GM18858 (cell line): Measurements from ENCODE around the gene KLF13.
"Not testable (repeated sequence)": the region's sequence is repeated elsewhere in the genome, so short reads cannot be mapped to it uniquely, and the experiment has no call there.

Experiments used
- ATAC-seq: cut with Tn5 transposase; IDR thresholded peaks from one replicate; pipeline ENCODE4 v1.9.1; 2021; ENCODE audit not compliant: unreplicated experiment

Gene KLF13

GRCh38 chr15:31344266-31344665 is 17.6 kb downstream of the KLF13 start:
- no peak for ATAC-seq

GRCh38 chr15:31344823-31345605 is 18.4 kb downstream of the KLF13 start:
- ATAC-seq: no peak

GRCh38 chr15:31345606-31346366 is 19.2 kb downstream of the KLF13 start:
- ATAC-seq: no peak

- ATAC-seq: no peak
These were observed 19.9 kb downstream of the KLF13 start for GRCh38 chr15:31346367-31347066.

DNA sequence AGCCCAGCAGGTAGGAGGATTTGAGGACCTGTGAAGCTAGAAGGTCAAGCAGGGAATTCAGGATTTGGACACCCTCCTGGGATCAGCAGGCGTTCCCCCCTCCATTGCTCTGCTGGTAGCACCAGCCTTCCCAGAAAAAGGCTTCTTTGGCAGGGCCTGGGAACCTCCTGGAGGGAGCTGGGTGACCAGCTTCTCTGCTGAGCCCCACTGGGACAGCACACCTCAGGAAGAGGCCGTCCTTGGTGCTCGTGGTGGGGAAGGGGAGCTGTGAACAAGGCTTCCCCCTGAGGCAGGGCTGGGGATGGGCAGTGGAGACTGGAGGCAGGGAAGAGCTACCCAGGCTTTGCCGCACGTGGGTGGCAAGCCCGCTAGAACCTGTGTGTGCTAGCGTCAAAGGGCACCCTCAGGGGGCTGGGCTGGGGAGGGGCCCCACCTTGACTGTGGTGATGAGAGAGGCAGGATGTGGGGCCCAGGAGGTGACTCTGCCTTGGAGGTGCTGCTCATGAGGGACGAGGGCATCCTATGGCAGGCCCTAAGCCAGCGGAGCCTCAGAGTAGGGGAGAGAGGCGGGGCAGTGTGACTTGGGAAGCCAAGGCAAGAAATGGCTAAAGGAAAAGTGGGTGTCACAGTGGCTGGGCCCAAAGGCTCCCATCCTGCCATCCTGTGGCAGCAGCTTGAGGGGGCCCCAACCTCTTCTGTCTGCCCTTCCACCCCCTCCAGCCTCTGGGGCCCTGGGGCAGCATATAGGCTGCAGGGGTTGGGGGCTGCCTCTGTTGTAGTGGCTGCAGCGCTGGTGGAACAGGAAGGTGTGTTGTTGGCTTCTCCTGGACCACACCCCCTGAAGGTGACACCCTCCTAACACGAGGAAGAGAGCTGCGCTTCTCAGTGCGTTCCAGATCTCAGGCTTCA is 20.7 kb downstream of the KLF13 start:
- no peak for ATAC-seq

DNA sequence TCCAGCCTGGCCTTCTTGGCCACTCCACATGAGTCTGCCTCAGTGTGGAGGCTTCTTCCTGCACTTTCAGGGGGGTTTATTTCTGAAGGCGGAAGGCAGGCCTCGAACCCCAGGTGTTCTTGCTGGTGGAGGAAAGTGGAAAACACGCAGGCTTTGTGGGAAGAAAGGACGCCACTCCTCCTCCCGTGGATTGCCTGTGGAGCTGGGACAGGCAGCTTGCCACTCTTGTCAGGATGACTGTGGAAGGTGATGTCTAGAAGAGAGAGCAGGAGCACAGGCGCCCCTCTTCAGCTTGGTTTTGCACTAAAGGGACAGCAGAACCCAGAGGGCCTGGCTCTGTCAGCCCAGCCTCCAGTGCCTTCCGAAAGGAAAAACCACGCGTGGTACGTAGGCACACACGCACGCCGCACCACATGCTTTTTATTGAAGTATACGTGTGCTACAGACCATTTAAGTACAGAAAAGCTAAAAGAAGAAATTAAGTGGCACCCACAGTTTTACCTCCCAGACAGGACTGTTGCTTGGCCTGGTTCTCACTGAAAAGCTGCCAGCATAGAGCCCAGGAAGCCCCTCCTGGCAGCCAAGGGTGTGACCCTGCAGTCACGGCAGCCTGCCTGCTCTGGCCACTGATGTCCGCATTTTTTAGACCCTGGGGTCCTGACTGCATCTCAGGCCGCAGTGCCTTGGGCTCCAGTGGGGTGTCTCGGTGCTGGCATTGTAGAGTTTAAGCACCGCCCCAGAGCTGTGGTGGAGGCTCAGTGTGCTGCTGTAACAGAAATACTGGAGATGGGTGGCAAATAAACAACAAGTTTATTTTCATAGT is 21.6 kb downstream of the KLF13 start:
- no peak for ATAC-seq

DNA sequence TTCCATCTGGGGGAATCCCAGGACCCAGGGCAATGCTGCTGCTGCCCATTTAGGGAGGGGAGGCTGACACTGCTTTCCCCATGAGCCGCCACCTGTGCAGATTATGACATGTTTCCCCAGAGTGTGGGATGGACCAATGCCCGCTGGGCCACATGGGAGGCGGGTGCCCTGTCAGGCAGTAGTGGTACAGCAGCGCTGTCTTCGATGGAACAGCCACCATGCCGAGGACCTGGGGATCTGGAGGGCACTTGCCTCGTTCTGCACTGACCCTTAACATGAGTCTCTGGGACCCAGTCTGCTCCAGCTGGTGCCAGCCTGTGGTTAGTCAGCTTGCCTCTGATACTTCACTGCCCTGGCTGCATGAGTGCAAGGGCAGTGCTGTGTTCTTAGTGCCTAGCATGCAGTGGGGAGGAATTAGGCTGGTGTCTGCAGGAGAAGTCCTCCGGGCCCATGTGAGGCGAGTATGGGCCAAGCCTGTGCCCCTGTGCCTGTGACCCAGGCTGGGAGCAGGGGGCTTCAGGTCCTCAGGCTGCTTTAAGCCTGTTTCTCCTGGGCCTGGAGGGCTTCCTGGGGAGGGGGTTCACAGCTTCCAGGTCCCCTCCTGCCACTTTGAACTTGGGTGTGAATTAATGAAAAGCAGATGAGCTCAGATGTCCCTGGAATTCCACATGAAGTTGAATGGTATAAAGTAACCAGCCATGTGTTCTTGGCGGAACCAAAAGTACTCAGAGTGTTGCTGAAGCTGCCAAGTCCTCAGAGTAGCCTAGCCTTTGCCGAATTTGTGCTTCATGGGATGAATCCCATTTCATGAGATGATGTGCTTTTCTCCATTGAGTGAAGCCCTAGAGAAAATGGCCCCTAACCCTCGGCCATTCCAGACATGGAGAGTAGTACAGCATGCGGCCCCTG is 22.9 kb downstream of the KLF13 start:
- no peak for ATAC-seq

DNA sequence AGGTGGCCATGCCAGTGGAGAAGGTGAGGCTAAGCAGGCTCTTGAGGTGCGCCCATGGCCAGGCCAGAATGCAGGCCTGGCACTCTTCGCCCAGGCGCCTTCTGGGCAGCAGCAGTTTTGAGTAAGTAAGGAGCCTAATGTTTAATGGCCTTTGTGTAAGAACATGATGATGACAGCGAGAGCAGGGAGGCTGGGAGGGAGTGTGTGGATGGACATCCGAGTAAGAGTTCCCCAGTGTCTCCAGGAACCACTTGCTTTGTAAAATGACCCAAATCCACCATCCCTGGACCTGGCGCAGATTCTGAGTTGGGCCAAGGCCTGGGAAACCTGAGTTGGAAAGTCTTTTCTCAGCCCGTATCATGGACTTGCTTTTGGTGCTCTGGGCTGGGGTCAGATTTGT is 24.1 kb downstream of the KLF13 start:
- ATAC-seq: no peak

- no peak for ATAC-seq
These were observed 25.7 kb downstream of the KLF13 start for GRCh38 chr15:31352339-31352751.

GRCh38 chr15:31352911-31353811 is 26.5 kb downstream of the KLF13 start:
- peak; percentile 59 for ATAC-seq

DNA sequence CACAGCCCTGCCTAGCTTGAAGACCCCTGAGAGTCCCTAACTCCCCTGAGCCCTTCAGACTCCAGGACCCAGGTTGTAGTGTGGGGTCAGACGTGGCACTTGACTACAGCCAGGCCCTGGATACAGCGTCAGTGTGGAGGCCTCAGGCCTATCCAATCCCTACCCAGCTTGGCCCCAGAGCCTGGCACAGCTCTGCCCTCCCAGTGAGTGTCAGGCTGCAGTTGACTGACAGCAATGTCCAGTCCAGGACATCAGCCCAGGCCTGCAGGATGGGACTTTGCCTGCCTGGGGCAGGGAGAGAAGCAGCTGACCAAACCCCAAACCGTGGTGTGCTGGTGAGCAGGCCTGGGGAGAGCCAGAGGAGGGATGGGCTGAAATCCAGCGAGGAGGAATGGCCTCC is 27.3 kb downstream of the KLF13 start:
- ATAC-seq: no peak

- ATAC-seq: not testable (repeated sequence)
These were observed 29.5 kb downstream of the KLF13 start for GRCh38 chr15:31356097-31356496.

DNA sequence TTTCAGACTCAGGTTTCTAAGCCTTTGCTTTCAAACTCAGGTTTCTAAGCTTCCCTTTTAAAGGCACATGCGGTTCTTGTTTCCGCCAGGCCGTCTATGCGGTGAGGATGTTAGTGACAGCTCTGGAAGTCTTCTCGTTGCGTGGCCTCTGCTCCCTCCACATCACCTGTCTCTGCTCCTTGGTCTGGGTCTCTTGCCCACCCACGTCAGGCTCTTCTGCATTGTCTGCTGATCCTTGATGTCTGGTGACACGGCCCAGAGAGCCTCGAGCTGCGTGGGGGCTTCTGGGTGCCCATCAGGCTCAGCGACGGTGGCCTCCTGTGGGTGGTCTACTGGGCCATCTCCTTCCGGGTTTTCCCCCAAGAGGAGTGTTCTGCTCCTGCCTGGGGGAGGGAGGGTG is 30.5 kb downstream of the KLF13 start:
- ATAC-seq: no peak

DNA sequence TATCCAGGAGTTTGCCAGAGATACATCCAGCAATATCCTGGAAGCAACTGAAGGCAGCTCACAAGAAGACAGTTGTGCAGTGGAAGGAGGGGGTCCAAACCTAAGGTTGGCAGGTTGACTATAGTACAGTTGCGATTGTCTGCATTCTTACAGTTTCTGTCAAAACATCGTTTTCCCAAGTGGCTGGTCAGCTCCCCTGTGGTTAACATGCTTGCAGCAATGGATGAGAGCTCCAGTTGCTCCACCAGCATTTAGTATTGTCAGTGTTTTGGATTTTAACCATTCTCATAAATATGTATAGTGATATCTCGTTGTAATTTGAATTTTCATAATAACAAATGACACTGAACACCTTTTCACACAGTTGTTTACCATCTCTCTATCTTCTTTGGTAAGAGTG is 31.5 kb downstream of the KLF13 start:
- ATAC-seq: no peak

GRCh38 chr15:31358957-31359701 is 32.5 kb downstream of the KLF13 start:
- ATAC-seq: no peak

- ATAC-seq: no peak
These were observed 33.1 kb downstream of the KLF13 start for GRCh38 chr15:31359702-31360111.

GRCh38 chr15:31360158-31360561 is 33.5 kb downstream of the KLF13 start:
- ATAC-seq: no peak
